Prostate gland (tissue), 2 donors: Measurements from ENCODE around the gene RPL41. TPM values are rescaled to one million over a fixed set of nuclear protein-coding genes. Genes with fewer than 3 reads are reported as not detected.
"Not testable (repeated sequence)": the region's sequence is repeated elsewhere in the genome, so short reads cannot be mapped to it uniquely, and the experiment has no call there.

Source experiments
- DNase-seq: peaks from one replicate; pipeline ENCODE4 v3.0.0-alpha.2; 2019; ENCODE audit warnings: low spot score
- H3K27ac ChIP-seq, 2 donors: fragments of 200-600 bp; sonication (generic); 2 replicates each; pipeline ENCODE4 v1.5.1; 2017 to 2019
- H3K27me3 ChIP-seq: fragments of 200-600 bp; sonication (generic); replicated peaks from 2 replicates; pipeline ENCODE4 v1.5.1; 2019; ENCODE audit not compliant: insufficient read depth
- H3K36me3 ChIP-seq, 2 donors: fragments of 200-600 bp; sonication (generic); 1 replicate in 1 of 2; 2 replicates in 1 of 2; pipeline versions ENCODE4 v1.5.1 to v1.8.1; 2017 to 2019
- H3K4me1 ChIP-seq: fragments of 200-600 bp; sonication (generic); replicated peaks from 2 replicates; pipeline ENCODE4 v1.5.1; 2019
- H3K4me3 ChIP-seq, 2 donors: fragments of 200-600 bp; sonication (generic); 2 replicates each; pipeline ENCODE4 v1.5.1; 2017 to 2019
- H3K9me3 ChIP-seq: fragments of 200-600 bp; sonication (generic); 2 replicates; pipeline ENCODE4 v1.5.1; 2017
- POLR2A ChIP-seq: fragments of 450-650 bp; IDR thresholded peaks from one replicate; pipeline ENCODE4 v1.6.1; 2016; ENCODE audit warnings: antibody characterized with exemption, mild to moderate bottlenecking
- POLR2AphosphoS5 ChIP-seq: sonication (generic); formaldehyde crosslinking; IDR thresholded peaks from one replicate; pipeline ENCODE4 v1.6.1; 2017; ENCODE audit warnings: antibody characterized with exemption
- WGBS: methylation state at CpG from one replicate; pipeline ENCODE4 v1.1.5; 2018; 5-methylcytosine and 5-hydroxymethylcytosine counted together
- intact Hi-C: fragments of 100-400 bp; cut with DNase I; formaldehyde crosslinking; loops from one replicate; pipeline ENCODE4 v1.14.2; 2022
- total RNA-seq, 2 donors: library from RNA; depleted of rRNA; stranded (reverse); fragments of >200 nt; gene quantifications; one replicate each; pipeline ENCODE4 v1.1.0, GENCODE V29; 2016
- TF ChIP-seq, protein P1 (sequence below), 4 experiments: fragments of 200-600 bp in 2 of 4; fragments of 450-650 bp in 2 of 4; sonication (generic) in 2 of 4; IDR thresholded peaks; 1 replicate in 3 of 4; 2 replicates in 1 of 4; pipeline ENCODE4 v1.5.1; 2016 to 2019; ENCODE audit warnings: antibody characterized with exemption in 4 of 4, mild to moderate bottlenecking in 2 of 4, moderate library complexity in 2 of 4

Gene RPL41
- total RNA-seq, 2 donors from 2014 or later = 2,549 to 4,385 TPM

GRCh38 chr12:56154818-56155217 lies 38.4 kb downstream of the RPL41 start:
- Histone ChIP-seq H3K36me3 (peaks cover 0 to 2% of the 10 kb centered on the region in 2 donors), H3K27me3 (no peaks in the 10 kb centered on the region), H3K4me1 (peaks cover 10% of the 10 kb centered on the region), H3K9me3 (no peaks in the 10 kb centered on the region), H3K4me3 (no peak overlapping the region), H3K27ac (no peak overlapping the region)
- TF ChIP-seq, protein P1, sequence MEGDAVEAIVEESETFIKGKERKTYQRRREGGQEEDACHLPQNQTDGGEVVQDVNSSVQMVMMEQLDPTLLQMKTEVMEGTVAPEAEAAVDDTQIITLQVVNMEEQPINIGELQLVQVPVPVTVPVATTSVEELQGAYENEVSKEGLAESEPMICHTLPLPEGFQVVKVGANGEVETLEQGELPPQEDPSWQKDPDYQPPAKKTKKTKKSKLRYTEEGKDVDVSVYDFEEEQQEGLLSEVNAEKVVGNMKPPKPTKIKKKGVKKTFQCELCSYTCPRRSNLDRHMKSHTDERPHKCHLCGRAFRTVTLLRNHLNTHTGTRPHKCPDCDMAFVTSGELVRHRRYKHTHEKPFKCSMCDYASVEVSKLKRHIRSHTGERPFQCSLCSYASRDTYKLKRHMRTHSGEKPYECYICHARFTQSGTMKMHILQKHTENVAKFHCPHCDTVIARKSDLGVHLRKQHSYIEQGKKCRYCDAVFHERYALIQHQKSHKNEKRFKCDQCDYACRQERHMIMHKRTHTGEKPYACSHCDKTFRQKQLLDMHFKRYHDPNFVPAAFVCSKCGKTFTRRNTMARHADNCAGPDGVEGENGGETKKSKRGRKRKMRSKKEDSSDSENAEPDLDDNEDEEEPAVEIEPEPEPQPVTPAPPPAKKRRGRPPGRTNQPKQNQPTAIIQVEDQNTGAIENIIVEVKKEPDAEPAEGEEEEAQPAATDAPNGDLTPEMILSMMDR (IDR thresholded peaks at IDR 0.05) = no peak
- TF ChIP-seq POLR2AphosphoS5 (no peak), POLR2A (no peak)
- intact Hi-C loops = loop anchor here (5.0 kb wide), 1 partner anchor 38 kb away; the partner anchor contains the start of genes RPL41 and ZC3H10
- 85% methylated on average over 5 of the region's 5 CpGs for WGBS
- no peak for DNase-seq

DNA sequence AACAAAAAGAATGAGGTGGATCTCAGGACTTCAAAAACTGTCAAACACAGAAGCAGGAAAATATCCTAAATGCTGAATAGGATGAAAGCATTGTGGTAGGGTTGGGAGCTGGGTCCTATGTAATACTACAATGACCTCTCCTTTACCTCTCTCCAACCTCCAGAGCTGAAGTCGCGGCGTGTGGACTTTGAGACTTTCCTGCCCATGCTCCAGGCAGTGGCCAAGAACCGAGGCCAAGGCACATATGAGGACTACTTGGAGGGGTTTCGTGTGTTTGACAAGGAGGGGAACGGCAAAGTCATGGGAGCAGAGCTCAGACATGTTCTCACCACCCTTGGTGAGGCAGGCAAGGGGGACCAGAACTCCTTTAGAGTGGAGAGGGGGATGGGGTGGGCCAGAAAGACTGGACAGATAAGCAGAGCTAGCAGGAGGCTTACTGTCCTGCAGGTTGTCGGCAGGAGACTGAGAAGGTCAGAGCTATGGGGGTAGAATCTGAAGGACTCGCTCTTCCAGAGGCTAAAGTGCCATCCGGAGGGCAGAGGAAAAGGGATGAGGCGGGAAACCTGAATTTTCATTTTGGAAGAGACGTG lies 38.9 kb downstream of the RPL41 start:
- TF ChIP-seq POLR2AphosphoS5 (no peak), POLR2A (no peak)
- TF ChIP-seq, protein P1 (IDR thresholded peaks at IDR 0.05) = no peak
- no peaks in the 10 kb centered on the region for H3K27me3 ChIP-seq
- no peak for DNase-seq
- H3K36me3 ChIP-seq = peaks cover 0 to 7% of the 10 kb centered on the region in 2 donors
- intact Hi-C loops = loop anchor here (5.0 kb wide), 1 partner anchor 38 kb away; the partner anchor contains the start of genes RPL41 and ZC3H10
- H3K27ac ChIP-seq = no peak overlapping the region
- no peaks in the 10 kb centered on the region for H3K9me3 ChIP-seq
- WGBS = 91% methylated on average over 11 of the region's 11 CpGs
- peaks cover 14% of the 10 kb centered on the region for H3K4me1 ChIP-seq
- no peak overlapping the region for H3K4me3 ChIP-seq

- intact Hi-C loops = loop anchor here (5.0 kb wide), 1 partner anchor 39 kb away; the partner anchor contains the start of genes RPL41 and ZC3H10
- DNase-seq, H3K9me3 ChIP-seq, H3K27me3 ChIP-seq: not testable (repeated sequence)
- H3K27ac ChIP-seq = peak overlapping the region; percentile 97 to 98
- peaks cover 13% of the 10 kb centered on the region for H3K4me1 ChIP-seq
- peak overlapping the region; percentile 58 to 71 for H3K4me3 ChIP-seq
- 87% methylated on average over 21 of the region's 21 CpGs for WGBS
- peaks cover 0 to 12% of the 10 kb centered on the region in 2 donors for H3K36me3 ChIP-seq
These were observed 40.2 kb downstream of the RPL41 start for GRCh38 chr12:56156464-56157200.

DNA sequence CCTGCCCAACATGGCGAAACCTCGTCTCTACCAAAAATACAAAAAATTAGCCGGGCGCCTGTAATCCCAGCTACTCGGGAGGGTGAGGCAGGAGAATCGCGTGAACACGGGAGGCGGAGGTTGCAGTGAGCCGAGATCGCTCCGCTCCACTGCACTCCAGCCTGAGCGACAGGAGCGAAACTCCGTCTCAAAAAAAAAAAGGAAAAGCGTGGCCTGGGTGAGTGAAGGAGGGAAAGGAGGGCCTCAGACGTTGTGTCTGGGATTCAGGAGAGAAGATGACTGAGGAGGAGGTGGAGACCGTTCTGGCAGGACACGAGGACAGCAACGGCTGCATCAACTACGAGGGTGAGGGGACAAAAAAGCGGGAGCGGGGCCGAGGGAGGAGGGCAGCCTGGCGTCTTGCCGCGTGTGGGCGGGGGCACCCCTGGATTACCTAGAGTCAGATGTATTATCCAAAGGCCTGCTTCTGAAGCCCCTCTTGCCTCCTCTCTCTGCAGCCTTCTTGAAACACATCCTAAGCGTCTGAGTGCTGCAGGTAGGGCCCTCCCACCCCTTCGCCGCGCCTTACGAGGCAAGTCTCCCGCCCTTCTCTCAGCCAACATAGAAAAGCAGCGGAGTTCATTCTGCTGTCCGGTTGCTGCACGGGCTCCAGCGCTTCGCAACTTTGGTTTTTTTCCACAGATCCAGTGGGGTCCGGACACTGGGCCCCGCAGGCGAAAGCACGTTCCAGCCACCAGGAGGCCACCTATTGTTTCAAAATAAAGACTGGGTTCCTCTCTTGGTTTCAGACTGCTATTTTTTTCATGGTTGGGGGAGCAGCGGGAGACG lies 41.0 kb downstream of the RPL41 start:
- intact Hi-C loops = loop anchor here (2.0 to 5.0 kb wide), 2 partner anchors 31 to 40 kb away; partner anchors contain the start of genes RPL41 and ZC3H10
- TF ChIP-seq POLR2AphosphoS5 = peak; percentile 47
- TF ChIP-seq POLR2A = peak; percentile 59
- TF ChIP-seq, protein P1 (IDR thresholded peaks at IDR 0.05) = peak; percentile 45 to 79 (median 62)
- Histone ChIP-seq H3K27ac (peak overlapping the region; percentile 97 to 98), H3K9me3 (no peaks in the 10 kb centered on the region), H3K27me3 (no peaks in the 10 kb centered on the region), H3K4me3 (peak overlapping the region; percentile 58 to 71), H3K36me3 (peaks cover 2 to 12% of the 10 kb centered on the region in 2 donors), H3K4me1 (peaks cover 12% of the 10 kb centered on the region)
- WGBS = 3% methylated on average over 45 of the region's 45 CpGs
- peak; percentile 75 for DNase-seq
